ENCODE measurements around the gene B3GALT2. TPM values are rescaled to one million over a fixed set of nuclear protein-coding genes. Genes with fewer than 3 reads are reported as not detected.
A peak's percentile ranks its signal among the peaks of the same experiment; 100 is the strongest.

Gene B3GALT2
- total RNA-seq, 1 experiment from 2014 or later, result not detected

DNA sequence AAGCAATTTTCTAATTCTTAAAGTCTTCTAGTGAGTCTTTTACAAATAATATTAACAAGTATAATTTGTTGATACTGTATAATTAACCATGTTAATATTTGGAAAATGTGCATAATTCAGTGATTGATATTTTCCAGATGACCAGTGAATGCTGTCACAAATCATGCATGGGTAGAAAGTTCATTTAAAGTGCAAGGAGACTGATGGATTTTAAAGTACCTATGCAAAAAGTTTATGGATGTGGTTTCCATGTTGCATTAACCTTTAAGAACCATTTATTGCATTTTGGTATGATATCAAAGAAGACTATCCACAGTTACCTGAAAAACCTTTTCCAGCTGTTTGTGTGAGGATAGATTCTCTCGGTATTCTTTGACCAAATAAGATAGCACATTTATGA lies 41.4 kb downstream of the B3GALT2 start:
- CTCF ChIA-PET, result interaction anchor here (0.6 kb wide), 1 partner anchor 592 kb away, joined by 3 read pairs; no protein-coding TSS in a partner anchor
- Histone ChIP-seq H3K79me2 (ENCODE audit: low read depth) (no peaks in the 10 kb centered on the region), H3K9me3 (ENCODE audit: insufficient read depth, low read depth) (no peaks in the 10 kb centered on the region), H3K27me3 (ENCODE audit: insufficient read depth, low read depth) (no peaks in the 10 kb centered on the region), H2AFZ (no peak overlapping the region), H3K4me1 (replicated peaks; ENCODE audit: insufficient read depth) (no peaks in the 10 kb centered on the region), H3K4me2 (no peak overlapping the region), H4K20me1 (ENCODE audit: insufficient read depth) (no peaks in the 10 kb centered on the region; the same call in 1 of the 2 replicates), H3K9me2 (ENCODE audit: insufficient read depth) (no peaks in the 10 kb centered on the region), H3F3A (ENCODE audit: insufficient read depth, low read depth) (0 out of 2 replicates have a peak, but pooled peaks cover 5% of the 10 kb centered on the region), H3K36me3 (ENCODE audit: low read depth) (peaks cover 12% of the 10 kb centered on the region; the same call in 1 of the 2 replicates), H3K4me3 (no peak overlapping the region), H3K27ac (no peak overlapping the region)
- no peak for DNase-seq
- no peak for TF ChIP-seq CTCF (conservative IDR thresholded peaks at IDR 0.05)
- TF ChIP-seq EZH2 (IDR thresholded peaks at IDR 0.05; ENCODE audit: low read depth), result no peak
- intact Hi-C loops (cut with micrococcal nuclease; ENCODE audit: unreplicated experiment), result no loop called here
- BruUV-seq (replicated peaks), result no TSS peak
- POLR2A ChIA-PET (ENCODE audit: unreplicated experiment), result no interaction called here

DNA sequence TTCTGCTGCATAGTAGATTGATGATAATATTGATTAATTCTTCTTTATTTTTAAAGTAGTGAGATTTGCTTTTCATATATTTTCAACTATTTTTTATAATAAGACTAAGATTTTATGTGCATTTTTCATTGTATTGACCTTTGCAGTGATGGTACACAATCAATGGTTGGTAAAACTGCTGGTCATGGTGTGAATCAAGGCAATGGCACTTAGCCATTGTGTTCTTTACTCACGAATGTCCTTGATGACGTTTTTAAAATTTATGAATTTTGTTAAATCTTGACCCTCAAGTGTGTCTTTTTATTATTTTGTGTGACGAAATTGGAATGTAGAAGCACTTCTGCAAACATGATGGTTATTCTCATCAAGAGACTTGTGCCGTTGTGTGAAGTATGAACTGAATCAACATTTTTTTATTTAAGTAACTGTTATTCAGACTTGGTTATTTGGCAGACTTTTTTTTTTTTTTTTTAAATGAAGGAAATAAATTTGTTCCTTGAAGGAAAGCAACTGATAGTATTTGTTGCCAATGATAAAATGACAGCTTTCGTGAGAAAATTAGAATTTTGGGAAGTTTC lies 42.0 kb downstream of the B3GALT2 start:
- intact Hi-C loops (cut with micrococcal nuclease; ENCODE audit: unreplicated experiment), result no loop called here
- Histone ChIP-seq H3K9me3 (ENCODE audit: insufficient read depth, low read depth) (no peaks in the 10 kb centered on the region), H3F3A (ENCODE audit: insufficient read depth, low read depth) (0 out of 2 replicates have a peak, but pooled peaks cover 5% of the 10 kb centered on the region), H4K20me1 (ENCODE audit: insufficient read depth) (no peaks in the 10 kb centered on the region; the same call in 1 of the 2 replicates), H3K9me2 (ENCODE audit: insufficient read depth) (no peaks in the 10 kb centered on the region), H3K27ac (no peak overlapping the region), H3K4me1 (replicated peaks; ENCODE audit: insufficient read depth) (no peaks in the 10 kb centered on the region), H3K4me2 (no peak overlapping the region), H3K4me3 (no peak overlapping the region), H3K79me2 (ENCODE audit: low read depth) (no peaks in the 10 kb centered on the region), H3K27me3 (ENCODE audit: insufficient read depth, low read depth) (no peaks in the 10 kb centered on the region), H2AFZ (no peak overlapping the region), H3K36me3 (ENCODE audit: low read depth) (peaks cover 12% of the 10 kb centered on the region; the same call in 1 of the 2 replicates)
- TF ChIP-seq CTCF (conservative IDR thresholded peaks at IDR 0.05) (no peak), EZH2 (IDR thresholded peaks at IDR 0.05; ENCODE audit: low read depth) (no peak)
- ChIA-PET CTCF (no interaction called here), POLR2A (ENCODE audit: unreplicated experiment) (no interaction called here)
- no TSS peak for BruUV-seq (replicated peaks)
- DNase-seq, result no peak

- Histone ChIP-seq H3K4me3 (no peak overlapping the region), H3K27ac (no peak overlapping the region), H3K27me3 (ENCODE audit: insufficient read depth, low read depth) (no peaks in the 10 kb centered on the region), H3K4me1 (replicated peaks; ENCODE audit: insufficient read depth) (no peaks in the 10 kb centered on the region), H3K9me3 (ENCODE audit: insufficient read depth, low read depth) (no peaks in the 10 kb centered on the region), H4K20me1 (ENCODE audit: insufficient read depth) (no peaks in the 10 kb centered on the region; the same call in 1 of the 2 replicates), H3K79me2 (ENCODE audit: low read depth) (no peaks in the 10 kb centered on the region), H3K36me3 (ENCODE audit: low read depth) (peaks cover 12% of the 10 kb centered on the region; the same call in 1 of the 2 replicates), H3K9me2 (ENCODE audit: insufficient read depth) (no peaks in the 10 kb centered on the region), H2AFZ (no peak overlapping the region), H3K4me2 (no peak overlapping the region), H3F3A (ENCODE audit: insufficient read depth, low read depth) (0 out of 2 replicates have a peak, but pooled peaks cover 5% of the 10 kb centered on the region)
- TF ChIP-seq EZH2 (IDR thresholded peaks at IDR 0.05; ENCODE audit: low read depth) (no peak), CTCF (conservative IDR thresholded peaks at IDR 0.05) (peak; percentile 59)
- no TSS peak for BruUV-seq (replicated peaks)
- ChIA-PET CTCF (no interaction called here), POLR2A (ENCODE audit: unreplicated experiment) (no interaction called here)
- no peak for DNase-seq
- intact Hi-C loops (cut with micrococcal nuclease; ENCODE audit: unreplicated experiment), result no loop called here
These were observed 43.1 kb downstream of the B3GALT2 start for GRCh38 chr1:193143285-193143684.
